Effector CD8-positive, alpha-beta T cell (primary cell): Measurements from ENCODE around the gene ZNF148.

Source experiments
- DNase-seq: peaks from one replicate; lab custom pipeline; 2025; lab: John Stamatoyannopoulos, UW

ZNF148 gene

DNA sequence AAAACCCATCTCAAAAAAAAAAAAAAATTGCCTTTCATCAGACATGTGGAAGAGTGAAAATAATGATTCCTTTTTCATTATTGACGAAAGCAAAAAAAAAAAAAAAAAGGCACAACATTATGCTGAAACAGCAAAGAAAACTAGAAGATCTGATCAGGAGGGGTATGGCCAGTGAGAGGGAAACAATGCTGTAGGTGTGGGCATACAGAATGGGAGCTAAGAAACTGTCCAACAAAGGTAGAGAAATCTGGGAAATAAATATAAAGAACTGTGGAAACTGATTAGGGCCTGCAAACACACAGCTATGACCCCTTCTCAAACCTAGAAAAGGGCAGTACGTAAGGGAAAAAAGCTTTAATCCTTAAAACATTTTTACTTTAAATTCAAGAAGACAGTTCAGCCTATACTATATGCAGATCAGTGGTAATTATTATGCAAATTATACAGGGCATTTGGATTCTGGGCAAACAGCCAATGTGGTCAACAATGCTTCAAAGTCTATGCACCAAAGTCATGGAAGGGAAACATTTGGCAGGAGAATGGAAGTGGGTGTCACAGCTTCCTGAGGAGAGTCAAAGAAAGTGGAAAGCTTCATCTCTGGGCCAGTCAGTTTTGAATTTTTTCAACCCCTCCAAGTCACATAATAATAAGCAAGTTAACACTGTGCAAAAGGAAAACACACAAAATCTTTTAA lies 94.3 kb downstream of the ZNF148 start:
- DNase-seq = no peak

DNA sequence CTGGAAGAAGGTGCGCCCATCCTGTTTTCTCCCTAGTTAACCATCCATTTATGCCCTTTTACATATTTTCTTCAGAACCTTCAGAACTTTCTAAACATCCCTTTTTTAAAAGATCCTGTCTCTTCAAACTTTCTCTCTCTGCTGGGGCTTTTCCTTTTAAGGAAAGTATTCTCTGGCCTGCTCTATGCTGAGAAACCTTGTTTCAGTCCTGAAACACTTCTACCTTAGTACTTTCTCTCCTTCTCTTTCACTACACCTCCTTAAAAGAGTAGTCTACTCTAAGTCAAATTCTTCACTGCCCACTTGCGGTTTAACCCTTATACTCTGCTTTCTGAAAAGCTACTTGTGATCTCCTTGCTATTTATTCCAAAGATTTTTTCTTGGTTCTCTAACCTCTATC lies 97.0 kb downstream of the ZNF148 start:
- no peak for DNase-seq

DNA sequence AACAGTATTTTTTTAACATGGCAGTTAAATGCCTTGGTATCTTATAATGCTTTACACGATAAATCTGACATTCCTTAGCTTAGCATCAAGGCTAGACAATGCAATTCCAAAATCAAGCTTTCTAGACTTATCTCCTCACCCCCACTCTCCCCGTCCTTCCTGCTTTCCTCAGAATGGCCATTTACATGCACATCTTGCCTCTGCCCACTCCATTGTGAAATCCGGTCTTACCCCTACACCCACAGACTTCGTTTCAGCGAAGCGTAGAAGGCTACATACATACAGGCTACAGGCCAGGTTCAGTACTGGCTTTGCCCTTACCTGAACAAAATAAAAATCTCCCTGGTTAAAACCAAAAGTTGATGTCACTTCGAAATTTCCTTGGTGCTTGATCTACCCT lies 104.0 kb downstream of the ZNF148 start:
- no peak for DNase-seq

DNA sequence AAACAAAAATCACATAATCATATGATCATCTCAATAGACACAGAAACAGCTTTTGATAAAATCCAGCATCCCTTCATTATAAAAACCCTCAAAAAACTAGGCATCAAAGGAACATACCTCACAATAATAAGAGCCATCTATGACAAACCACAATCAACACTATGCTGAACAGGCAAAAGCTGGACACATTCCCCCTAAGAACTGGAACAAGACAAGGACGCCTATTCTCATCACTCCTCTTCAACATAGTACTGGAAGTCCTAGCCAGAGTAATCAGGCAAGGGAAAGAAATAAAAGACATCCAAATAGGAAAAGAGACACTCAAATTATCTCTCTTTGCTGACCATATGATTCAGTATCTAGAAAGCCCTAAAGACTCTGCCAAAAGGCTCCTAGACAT lies 107.7 kb downstream of the ZNF148 start:
- no peak for DNase-seq

DNA sequence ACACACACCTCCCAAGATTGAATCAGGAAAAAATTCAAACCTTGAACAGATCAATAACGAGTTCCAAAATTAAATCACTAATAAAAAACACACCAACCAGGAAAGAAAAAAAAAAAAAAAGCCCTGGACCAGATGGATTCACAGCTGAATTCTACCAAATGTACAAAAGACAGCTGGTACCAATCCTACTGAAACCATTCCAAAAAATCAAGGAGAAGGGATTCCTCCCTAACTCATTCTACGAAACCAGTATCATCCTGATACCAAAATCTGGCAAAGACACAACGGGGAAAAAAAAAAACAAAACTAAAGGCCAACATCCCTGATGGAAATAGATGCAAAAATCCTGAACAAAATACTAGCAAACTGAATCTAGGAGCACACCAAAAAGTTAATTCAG lies 108.2 kb downstream of the ZNF148 start:
- no peak for DNase-seq

DNA sequence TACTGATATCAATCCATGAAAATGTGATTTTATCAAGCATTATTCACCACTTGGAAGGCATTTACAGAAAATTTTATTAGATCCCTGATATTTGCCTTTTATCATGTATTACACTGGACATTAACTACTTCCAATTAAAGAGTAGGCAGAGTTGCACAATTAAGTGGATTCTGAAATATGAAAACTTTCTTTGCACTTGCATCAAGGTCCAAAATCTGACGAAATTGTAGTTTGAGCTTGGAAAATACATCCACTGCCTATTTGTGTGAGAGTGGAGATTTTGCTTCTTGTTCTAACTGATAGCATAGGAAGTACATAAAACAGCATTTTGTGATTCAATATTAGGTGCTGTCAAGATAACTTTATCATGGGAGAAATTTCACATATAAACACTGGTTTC lies 113.0 kb downstream of the ZNF148 start:
- no peak for DNase-seq

DNA sequence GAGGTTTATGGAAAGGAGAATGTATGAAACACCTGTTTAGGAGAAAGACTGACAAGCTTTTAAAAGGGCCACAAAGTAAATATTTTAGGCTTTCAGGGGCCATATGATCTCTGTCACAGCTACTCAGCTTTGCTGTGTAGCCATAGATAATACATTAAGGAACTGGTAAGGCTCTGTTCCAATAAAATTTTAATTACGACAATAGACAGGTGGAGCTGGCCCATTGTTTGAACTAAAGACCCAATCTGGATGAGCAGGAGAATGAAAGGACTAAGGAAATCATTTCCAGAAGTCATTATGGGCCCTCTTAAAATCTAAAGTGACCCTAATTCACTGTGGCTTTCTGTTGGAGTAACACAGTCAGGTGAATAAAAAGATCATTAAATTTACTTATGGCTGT lies 114.1 kb downstream of the ZNF148 start:
- DNase-seq = no peak

DNA sequence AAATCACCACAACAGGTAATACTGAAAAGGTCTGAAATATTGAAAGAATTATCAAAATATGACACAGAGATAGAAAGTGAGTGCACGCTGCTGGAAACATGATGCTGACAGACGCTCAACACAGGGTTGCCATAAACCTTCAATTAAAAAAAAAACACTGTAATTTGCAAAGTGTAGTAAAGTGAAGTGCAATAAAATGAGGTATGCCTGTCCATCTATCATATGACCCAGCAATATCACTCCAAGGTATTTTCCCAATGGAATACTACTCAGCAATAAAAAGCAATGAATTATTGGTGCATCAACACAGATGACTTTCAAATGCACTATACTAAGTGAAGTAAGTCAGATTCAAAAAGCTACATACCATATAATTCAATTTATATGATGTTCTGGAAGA lies 115.0 kb downstream of the ZNF148 start:
- DNase-seq = no peak

DNA sequence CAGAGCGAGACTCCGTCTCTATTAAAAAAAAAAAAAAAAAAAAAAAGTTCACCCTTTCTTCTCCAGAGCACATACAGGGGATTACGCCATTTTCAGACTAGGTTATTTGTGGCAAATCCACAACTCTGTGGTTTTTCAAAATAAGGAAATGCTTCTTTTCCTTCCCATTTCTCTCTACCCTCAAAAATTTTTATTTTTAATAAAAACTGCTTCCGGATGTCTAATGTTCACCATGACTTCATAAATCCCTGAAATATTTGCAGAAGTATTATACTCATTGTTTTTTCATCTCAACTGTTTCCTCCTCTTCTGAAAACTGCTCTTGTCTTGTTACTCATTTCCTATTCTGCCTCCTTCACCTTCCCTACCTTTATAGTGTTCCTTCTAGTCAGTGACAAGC lies 117.6 kb downstream of the ZNF148 start:
- no peak for DNase-seq

DNA sequence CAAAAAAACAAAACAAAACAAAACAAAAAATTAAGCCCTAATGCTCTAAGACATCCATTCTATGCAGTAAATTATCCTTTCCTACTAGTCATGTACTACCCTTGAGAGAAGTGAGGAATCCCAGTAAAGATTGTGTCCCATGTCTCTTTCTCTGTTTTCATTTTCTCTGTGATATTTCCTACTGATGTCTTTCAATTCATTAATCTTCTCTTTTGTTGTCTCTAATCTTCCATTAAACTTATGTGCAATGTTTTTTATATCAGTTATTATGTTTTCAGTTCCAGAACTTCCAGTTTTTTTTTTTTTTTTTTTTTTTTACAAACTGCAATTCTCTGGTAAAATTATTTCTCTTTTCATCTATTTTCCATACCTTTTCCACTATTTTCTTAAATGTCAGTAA lies 118.5 kb downstream of the ZNF148 start:
- no peak for DNase-seq

DNA sequence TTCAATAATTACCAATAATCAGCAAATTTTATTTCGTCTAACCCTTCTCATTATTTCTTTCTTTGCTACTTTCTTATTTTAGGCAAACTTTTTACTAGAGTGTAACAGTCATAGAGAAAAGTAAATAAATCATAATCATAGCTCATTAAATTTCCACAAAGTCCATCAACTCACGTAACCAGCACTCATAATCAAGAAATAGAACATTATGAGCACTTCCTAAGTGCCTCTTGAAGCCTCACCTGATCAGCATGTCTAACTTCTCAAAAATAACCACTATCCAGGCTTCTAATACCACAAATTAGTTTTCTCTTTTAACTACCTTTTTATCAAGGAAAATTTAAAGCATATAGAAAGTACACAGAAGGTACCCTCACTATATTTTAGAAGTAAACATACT lies 124.2 kb downstream of the ZNF148 start:
- no peak for DNase-seq

DNA sequence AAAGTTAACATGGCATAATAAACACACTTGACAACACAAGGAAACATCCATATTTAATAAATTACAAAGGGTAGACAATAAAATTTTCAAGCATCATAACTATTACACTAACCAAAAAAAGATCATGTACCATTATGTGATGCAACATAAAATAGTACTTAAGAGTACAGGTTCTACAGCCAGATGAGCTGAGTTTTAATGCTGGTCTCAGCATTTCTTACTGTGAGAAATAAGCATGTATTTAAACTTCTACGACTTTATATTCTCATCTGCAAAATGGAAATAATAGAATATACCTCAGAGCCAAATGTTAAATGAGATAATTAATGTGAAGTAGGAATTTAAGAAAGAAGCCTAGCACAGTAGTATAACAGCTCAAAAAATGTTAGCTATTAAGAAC lies 128.9 kb downstream of the ZNF148 start:
- no peak for DNase-seq

DNA sequence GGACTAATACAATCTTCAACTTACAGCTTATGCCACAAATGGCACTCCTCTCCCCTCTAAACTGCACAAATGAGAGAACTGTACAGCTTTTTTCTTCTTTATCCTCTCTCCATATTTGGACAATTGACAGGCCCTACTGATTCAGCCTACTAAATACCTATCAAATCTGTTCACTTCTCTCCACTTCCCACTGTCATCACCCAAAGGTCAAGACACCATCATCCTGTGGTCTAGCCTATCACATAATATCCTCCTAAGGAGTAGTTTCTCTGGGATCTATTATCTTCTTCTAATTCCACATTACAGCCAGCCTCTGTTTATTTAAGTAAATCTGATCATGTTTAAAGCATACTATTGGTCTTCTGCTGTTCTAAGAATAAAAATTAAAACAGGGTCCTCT lies 129.6 kb downstream of the ZNF148 start:
- DNase-seq = no peak

DNA sequence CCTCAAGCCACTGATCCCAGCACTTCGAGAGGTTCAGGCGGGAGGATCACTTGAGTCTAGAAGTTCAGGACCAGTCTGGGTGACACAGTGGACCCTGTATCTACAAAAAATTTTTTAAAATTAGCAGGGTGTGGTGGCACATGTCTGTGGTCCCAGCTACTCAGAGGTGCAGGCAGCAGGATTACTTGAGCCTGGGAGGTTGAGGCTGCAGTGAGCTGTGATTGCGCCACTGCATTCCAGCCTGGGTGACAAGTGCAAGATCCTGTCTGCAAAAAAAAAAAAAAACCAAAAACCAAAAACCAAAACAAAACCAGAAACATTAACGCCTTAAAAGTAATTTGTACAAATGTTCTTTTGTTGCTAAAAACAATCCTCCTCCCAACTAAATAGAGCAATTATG lies 134.6 kb downstream of the ZNF148 start:
- DNase-seq = no peak

DNA sequence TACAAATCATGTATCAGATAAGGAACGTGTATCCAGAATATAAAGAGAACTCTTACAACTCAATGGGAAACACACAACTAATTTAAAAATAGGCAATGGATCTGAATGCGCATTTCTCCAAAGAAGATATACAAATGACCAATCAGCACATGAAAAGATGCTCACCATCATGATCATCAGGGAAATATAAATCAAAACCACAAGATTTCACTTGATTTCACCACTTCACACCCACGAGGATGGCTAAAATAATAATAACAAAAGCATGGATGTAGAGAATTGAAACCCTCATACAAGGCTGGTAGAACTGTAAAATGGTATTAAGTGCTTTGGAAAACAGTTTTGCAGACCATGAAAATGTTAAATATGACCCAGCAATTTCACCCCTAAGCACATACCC lies 135.9 kb downstream of the ZNF148 start:
- no peak for DNase-seq

DNA sequence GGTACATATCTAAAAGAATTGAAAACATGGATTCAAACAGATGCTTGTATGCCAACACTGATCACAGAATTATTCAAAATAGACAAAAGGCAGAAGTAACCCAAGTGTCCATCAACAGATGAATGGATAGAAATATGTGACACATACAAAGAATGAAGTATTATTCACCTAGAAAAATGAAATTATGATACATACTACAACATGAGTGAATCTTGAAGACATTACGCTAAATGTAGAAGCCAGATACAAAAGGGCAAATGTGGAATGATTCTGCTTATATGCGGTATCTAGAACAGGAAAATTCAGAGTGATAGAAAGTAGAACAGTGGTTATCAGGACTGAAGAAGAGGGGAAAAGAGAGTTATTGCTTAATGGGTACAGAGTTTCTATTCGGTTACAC lies 136.4 kb downstream of the ZNF148 start:
- no peak for DNase-seq

DNA sequence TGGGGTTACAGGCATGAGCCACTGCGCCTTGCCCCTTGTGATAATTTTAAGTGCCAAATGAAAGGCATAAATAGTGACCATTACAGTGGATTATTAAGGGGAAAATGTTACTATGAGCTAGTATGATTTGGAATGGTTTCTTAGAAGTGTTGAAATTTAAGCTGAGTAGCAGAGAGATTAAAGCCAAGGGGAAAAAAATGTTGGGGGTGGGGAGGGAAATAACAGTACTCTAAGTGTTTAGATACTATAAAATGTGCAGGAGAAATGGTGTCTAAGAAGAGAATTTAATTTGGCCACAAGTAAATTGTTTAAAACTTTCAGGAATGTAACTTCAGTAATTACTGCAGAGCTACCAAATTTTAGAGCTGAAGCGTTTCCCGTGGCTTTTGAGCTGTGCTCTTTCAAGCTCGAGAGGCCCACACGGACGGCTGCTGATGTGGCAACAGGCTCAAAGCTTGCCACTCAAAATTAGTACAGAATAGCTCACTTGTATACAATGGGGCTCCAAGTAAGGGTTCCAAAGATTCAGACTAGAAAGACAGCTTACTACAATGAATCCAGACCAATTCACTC lies 138.7 kb downstream of the ZNF148 start:
- DNase-seq = no peak

DNA sequence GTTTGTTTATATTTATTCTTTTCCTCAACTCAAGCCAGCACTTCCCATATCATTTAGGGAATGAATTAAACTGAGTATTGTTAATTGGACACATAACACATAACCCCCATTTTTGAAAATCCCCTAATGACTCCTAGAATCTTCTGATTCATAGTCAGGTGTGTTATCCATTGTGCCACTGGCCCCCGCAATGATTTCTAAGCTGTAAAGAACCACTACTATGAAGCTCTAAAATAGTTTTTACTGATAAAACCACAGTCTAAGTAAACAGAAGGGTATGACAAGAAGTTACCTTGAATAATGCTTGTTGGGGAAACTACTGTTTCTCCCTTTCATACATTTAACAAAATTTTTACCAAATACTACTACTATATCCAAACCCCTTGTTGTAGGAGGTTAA lies 140.3 kb downstream of the ZNF148 start:
- DNase-seq = no peak

DNA sequence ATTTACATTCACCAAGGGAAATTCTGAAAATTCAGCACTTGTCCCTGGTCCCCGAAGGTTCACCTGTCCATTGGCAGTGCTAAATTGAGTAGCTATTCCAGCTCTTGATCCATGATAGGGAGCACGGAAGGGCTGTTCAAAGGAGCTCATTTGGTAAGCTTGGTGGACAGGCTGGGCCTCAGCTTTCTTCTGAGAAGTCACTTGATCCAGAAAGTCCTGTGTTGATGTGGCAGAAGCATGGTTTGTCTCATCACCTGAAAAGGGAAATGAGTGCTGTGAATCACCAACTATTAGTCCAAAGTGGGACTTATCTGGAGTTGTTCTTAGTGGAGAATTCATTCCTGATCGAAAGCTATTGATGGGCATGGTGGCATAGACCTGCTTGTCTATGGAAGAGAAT lies 142.7 kb downstream of the ZNF148 start:
- DNase-seq = no peak

DNA sequence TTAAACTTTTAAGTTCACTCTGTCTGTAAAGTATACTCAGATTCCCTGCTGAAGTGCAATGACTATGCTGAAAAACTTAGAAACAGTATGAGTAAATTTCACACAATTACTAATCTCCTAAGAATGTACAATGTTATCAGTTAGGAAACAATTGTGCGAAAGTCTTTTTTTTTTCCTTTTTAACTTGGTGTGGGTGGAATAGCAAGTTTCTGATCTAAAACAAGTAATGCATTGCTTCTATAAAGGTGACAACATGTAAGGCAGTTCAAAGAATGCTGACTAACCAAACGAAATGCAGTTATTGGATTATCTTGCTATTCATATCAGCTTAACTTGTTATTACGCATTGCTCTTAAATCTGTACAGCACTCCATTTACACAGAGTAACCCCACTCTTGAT lies 143.2 kb downstream of the ZNF148 start:
- no peak for DNase-seq

DNA sequence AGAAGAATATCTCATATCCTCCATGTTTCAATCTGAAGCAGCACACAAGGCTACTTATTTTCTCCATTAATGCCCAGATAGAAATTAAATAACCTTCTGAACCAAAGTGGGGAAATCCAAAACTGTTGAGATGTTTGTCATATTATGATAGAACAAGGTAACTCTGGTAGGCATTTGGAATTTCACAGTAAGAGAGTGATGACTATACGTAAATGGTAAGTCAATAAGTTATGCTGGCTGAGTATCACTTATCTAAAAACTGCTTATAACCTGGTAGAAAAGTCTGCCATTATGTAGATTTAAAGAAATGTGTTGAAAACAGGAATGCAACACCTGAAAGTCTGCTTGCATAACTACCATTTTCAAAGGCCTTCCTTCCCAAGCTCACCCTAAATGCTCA lies 145.4 kb downstream of the ZNF148 start:
- DNase-seq = no peak

DNA sequence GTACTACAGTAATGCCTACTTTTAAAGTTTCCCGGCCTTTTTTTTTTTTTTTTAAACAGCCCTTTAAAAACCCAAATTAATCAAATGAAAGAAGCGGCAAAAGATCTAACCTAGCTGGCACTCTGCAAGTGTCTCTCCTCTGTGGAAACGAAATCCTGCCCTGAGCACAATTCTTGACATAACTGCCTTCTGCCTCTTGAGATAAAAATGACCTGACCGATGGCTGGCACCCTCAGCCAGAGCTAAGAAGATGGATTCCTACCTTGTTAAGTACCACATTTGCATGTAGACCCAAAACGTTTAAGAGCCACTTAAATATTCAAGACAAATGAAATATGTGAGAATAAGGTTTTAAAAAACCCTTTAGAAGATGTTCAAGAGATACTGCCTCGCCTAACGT lies 146.0 kb downstream of the ZNF148 start:
- no peak for DNase-seq

DNA sequence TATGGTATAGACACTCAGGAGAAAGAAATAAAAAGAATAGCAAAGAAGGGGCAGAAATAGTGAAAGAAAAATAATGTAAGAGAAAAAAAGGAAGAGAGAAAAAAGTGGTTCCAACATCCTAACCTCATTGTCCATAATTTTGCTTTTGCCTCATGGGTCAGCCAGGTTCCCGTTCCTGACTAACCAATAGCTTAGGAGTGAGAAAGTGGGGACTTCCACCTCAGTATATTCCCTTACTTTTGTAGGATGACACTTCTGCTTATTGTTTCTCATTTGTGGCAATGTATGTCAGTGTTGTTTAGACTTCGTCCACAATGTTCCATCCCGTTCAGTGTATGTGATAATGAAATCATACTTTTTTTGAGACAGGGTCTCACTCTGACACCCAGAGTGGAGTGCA lies 153.3 kb downstream of the ZNF148 start:
- no peak for DNase-seq

DNA sequence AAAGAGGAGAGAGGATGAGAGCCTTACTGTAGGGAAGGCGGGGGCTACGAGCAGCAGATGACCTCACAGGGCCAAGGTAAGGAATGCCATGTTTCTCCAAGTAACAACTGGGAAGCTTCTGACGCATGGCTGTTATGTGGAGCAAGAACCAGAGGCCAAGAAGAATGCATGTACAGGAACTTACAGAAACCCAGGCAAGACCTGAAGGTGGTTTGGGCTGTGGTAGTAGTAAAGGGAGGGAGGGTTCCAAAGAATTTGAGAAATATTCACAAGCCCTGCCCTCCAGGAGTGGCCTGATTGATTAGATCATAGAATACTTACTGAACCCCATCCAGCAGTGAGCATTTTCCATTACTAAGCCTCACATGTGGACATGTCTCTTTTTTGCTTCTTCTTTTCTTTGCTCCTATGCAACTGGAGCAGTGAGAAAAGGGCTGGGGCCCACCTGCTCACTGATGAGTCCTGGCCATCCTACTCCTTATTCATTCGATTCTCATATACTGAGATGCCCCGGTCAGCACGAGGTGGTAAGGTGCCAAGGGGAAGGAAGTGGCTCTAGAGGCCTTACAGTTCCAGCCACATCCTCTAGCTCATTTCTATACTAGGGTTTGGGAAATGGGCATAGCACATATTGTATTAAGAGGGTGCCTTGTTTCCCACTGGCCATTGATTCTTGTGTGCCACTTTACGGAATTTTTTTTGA lies 154.2 kb downstream of the ZNF148 start:
- no peak for DNase-seq
